ENCODE results near the gene TBC1D19. TPM values are rescaled to one million over a fixed set of nuclear protein-coding genes. Genes with fewer than 3 reads are reported as not detected.

Gene TBC1D19
- total RNA-seq, 1 experiment from 2014 or later: 4.0 TPM

- ChIA-PET POLR2A (ENCODE audit: unreplicated experiment) (no interaction called here), CTCF (no interaction called here)
- Histone ChIP-seq H3K27me3 (ENCODE audit: low read length) (no peaks in the 10 kb centered on the region), H2AFZ (ENCODE audit: low read length) (no peak overlapping the region), H3K27ac (ENCODE audit: low read length) (no peak overlapping the region), H3K4me1 (ENCODE audit: insufficient read depth, low read length) (no peaks in the 10 kb centered on the region), H3K4me3 (ENCODE audit: low read length) (no peak overlapping the region), H3K79me2 (ENCODE audit: low read length) (no peaks in the 10 kb centered on the region), H3K9ac (ENCODE audit: low read length) (no peak overlapping the region), H3K9me3 (ENCODE audit: low read length) (no peaks in the 10 kb centered on the region), H3K36me3 (ENCODE audit: low read depth, low read length) (no peaks in the 10 kb centered on the region), H4K20me1 (ENCODE audit: low read length) (no peaks in the 10 kb centered on the region), H3F3A (ENCODE audit: low read length, unreplicated experiment) (no peaks in the 10 kb centered on the region), H3K4me2 (ENCODE audit: low read length) (no peak overlapping the region), H3K9me2 (replicated peaks; ENCODE audit: low read length) (no peaks in the 10 kb centered on the region)
- DNase-seq: no peak
- no peak for TF ChIP-seq EZH2phosphoT487 (IDR thresholded peaks at IDR 0.05; ENCODE audit: borderline replicate concordance, low read length)
- TF ChIP-seq CTCF (conservative IDR thresholded peaks at IDR 0.05; ENCODE audit: low read depth, low read length): no peak
- no peak for TF ChIP-seq EZH2 (IDR thresholded peaks at IDR 0.05; ENCODE audit: low read length, unreplicated experiment)
- ATAC-seq: no peak
- no TSS peak for BruUV-seq (replicated peaks)
- intact Hi-C loops (cut with micrococcal nuclease): no loop called here
Observed at GRCh38 chr4:26611372-26611771, 27.5 kb downstream of the TBC1D19 start.

GRCh38 chr4:26611885-26612284 lies 28.0 kb downstream of the TBC1D19 start:
- H4K20me1 ChIP-seq (ENCODE audit: low read length): no peaks in the 10 kb centered on the region
- CTCF ChIA-PET: no interaction called here

GRCh38 chr4:26613237-26613636 lies 29.4 kb downstream of the TBC1D19 start:
- H3K27me3 ChIP-seq (ENCODE audit: low read length): no peaks in the 10 kb centered on the region
- intact Hi-C loops (cut with micrococcal nuclease): no loop called here
- DNase-seq (no peak), ATAC-seq (no peak)
- TF ChIP-seq EZH2 (IDR thresholded peaks at IDR 0.05; ENCODE audit: low read length, unreplicated experiment) (no peak), CTCF (conservative IDR thresholded peaks at IDR 0.05; ENCODE audit: low read depth, low read length) (no peak), EZH2phosphoT487 (IDR thresholded peaks at IDR 0.05; ENCODE audit: borderline replicate concordance, low read length) (no peak)
- no peaks in the 10 kb centered on the region for H3K4me1 ChIP-seq (ENCODE audit: insufficient read depth, low read length)
- BruUV-seq (replicated peaks): no TSS peak
- H3K9ac ChIP-seq (ENCODE audit: low read length): no peak overlapping the region
- H3K79me2 ChIP-seq (ENCODE audit: low read length): no peaks in the 10 kb centered on the region
- no peaks in the 10 kb centered on the region for H3F3A ChIP-seq (ENCODE audit: low read length, unreplicated experiment)
- no peak overlapping the region for H3K4me2 ChIP-seq (ENCODE audit: low read length)
- H3K27ac ChIP-seq (ENCODE audit: low read length): no peak overlapping the region
- no peaks in the 10 kb centered on the region for H3K36me3 ChIP-seq (ENCODE audit: low read depth, low read length)
- H4K20me1 ChIP-seq (ENCODE audit: low read length): no peaks in the 10 kb centered on the region
- ChIA-PET POLR2A (ENCODE audit: unreplicated experiment) (no interaction called here), CTCF (no interaction called here)
- no peaks in the 10 kb centered on the region for H3K9me3 ChIP-seq (ENCODE audit: low read length)
- H3K4me3 ChIP-seq (ENCODE audit: low read length): no peak overlapping the region
- H3K9me2 ChIP-seq (replicated peaks; ENCODE audit: low read length): no peaks in the 10 kb centered on the region
- no peak overlapping the region for H2AFZ ChIP-seq (ENCODE audit: low read length)

More at GRCh38 chr4:26611885-26612284, 28.0 kb downstream of the TBC1D19 start:
- TF ChIP-seq CTCF (conservative IDR thresholded peaks at IDR 0.05; ENCODE audit: low read depth, low read length): no peak
- no peak for TF ChIP-seq EZH2phosphoT487 (IDR thresholded peaks at IDR 0.05; ENCODE audit: borderline replicate concordance, low read length)
- TF ChIP-seq EZH2 (IDR thresholded peaks at IDR 0.05; ENCODE audit: low read length, unreplicated experiment): no peak
- POLR2A ChIA-PET (ENCODE audit: unreplicated experiment): no interaction called here
- H3F3A ChIP-seq (ENCODE audit: low read length, unreplicated experiment): no peaks in the 10 kb centered on the region
- no peak overlapping the region for H3K4me2 ChIP-seq (ENCODE audit: low read length)
- no peaks in the 10 kb centered on the region for H3K79me2 ChIP-seq (ENCODE audit: low read length)
- BruUV-seq (replicated peaks): no TSS peak
- no peaks in the 10 kb centered on the region for H3K9me2 ChIP-seq (replicated peaks; ENCODE audit: low read length)
- H3K9ac ChIP-seq (ENCODE audit: low read length): no peak overlapping the region
- H2AFZ ChIP-seq (ENCODE audit: low read length): no peak overlapping the region
- ATAC-seq (no peak), DNase-seq (no peak)
- no peaks in the 10 kb centered on the region for H3K9me3 ChIP-seq (ENCODE audit: low read length)
- no peaks in the 10 kb centered on the region for H3K36me3 ChIP-seq (ENCODE audit: low read depth, low read length)
- H3K4me1 ChIP-seq (ENCODE audit: insufficient read depth, low read length): no peaks in the 10 kb centered on the region
- H3K27ac ChIP-seq (ENCODE audit: low read length): no peak overlapping the region
- intact Hi-C loops (cut with micrococcal nuclease): no loop called here
- no peak overlapping the region for H3K4me3 ChIP-seq (ENCODE audit: low read length)
- H3K27me3 ChIP-seq (ENCODE audit: low read length): no peaks in the 10 kb centered on the region

Measured in PC-3 (cell line).